ENCODE data around the gene PDCD4.

Gene PDCD4

DNA sequence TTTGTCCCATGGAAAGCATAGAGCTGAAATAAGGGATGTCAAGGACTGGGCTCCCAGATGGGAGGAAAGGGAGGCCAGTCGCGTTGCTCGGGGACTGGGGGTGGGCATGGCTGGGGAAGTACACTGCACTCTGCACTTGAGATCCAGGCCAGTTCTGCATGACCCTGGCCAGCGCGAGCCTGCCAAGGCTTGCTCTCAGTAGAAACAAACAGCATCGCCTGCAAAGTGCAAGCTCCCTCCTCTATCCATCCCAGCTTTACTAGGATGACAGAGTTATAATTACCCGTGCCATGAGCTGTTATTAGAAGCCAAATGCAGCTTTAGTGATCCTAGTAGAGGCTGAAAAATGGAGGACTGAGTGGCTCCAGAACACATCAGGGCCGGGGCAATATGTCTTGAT lies 43.9 kb upstream of the PDCD4 start:
- DNase-seq (ENCODE audit: low spot score): no peak
- TF ChIP-seq, protein P1, sequence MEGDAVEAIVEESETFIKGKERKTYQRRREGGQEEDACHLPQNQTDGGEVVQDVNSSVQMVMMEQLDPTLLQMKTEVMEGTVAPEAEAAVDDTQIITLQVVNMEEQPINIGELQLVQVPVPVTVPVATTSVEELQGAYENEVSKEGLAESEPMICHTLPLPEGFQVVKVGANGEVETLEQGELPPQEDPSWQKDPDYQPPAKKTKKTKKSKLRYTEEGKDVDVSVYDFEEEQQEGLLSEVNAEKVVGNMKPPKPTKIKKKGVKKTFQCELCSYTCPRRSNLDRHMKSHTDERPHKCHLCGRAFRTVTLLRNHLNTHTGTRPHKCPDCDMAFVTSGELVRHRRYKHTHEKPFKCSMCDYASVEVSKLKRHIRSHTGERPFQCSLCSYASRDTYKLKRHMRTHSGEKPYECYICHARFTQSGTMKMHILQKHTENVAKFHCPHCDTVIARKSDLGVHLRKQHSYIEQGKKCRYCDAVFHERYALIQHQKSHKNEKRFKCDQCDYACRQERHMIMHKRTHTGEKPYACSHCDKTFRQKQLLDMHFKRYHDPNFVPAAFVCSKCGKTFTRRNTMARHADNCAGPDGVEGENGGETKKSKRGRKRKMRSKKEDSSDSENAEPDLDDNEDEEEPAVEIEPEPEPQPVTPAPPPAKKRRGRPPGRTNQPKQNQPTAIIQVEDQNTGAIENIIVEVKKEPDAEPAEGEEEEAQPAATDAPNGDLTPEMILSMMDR (IDR thresholded peaks at IDR 0.05; ENCODE audit: extremely low read depth, missing control alignments): no peak

DNA sequence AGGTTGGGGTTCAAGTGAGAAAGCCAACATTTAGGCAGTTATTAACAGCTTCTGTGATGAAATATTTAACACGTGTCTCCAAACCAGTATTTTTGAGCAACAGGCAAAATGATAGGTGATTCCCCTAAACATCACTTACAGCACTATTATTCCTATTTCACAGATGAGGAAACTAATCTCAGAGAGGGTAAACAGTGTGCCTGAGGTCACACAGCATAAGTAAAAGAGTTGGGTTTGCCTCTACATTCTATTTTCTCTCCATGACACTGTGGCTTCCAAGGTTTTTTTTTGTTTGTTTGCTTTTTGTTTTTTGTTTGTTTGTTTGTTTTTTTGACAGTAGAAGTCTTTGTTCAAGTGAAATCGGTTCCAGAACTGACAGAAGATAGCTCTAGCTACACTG lies 43.2 kb upstream of the PDCD4 start:
- TF ChIP-seq, protein P1 (IDR thresholded peaks at IDR 0.05; ENCODE audit: extremely low read depth, missing control alignments): no peak
- no peak for DNase-seq (ENCODE audit: low spot score)

DNA sequence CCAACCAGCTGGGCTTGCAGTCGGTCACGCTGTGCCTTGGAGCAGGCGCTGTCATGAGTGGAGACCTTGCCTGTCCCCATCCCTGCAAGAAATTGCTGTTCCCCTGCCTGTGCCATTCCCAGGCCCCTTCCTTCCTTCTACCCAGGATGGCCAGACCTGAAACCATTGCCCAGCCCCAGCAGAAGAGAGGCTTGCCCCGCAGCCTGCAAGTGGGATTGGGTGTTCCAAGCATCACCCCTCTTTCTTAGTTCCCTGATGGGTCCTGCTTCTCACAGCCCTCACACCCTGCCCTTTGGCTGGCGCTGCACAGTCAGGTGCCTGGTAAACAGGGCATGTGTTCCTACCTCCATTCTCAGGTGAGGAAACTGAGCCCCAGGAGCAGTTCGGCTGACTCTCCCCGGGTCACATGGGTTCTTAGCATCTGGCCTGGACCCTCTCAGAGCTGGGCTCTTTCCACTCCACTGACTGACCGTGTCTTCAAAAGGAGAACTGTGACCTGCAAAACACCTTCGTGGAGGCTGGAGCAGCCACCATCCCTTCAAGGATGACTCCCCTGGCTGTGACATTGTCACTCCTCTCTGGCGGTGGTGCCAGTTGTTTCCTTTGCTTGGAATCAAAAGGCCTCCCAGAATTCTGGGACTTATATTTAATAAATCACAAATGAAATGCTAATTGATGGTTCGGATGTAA lies 41.9 kb upstream of the PDCD4 start:
- TF ChIP-seq, protein P1 (IDR thresholded peaks at IDR 0.05; ENCODE audit: extremely low read depth, missing control alignments): no peak
- no peak for DNase-seq (ENCODE audit: low spot score)

DNA sequence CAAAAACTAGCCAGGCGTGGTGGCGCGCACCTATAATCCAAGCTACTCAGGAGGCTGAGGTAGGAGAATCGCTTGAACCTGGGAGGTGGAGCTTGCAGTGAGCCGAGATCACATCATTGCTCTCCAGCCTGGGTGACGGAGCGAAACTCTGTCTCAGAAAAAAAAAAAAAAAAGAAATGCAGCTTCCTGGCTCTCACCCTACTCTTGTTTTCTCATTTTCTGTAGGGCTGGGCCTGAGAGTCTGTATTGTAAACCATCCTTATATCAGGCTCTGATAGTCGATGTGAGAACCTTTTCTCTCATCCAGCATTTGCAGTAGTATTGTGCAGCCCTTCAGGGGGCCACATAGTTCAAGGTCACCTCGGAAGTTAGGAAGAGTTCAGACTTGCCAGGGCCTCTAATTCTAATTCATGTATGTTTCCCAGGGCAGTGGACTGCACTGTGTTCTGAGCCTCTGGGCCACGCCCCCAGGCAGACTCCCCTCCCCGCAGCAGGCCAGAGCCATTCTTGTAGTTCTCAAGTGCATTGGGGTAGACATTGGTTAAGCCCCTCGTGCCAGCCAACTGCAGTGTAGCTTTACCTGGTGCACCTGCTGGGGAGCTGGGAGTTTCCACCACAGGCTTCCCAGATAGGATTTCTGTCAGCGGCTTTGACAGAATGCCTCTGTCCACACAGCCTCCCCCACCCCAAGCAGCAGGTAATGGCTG lies 38.3 kb upstream of the PDCD4 start:
- TF ChIP-seq, protein P1 (IDR thresholded peaks at IDR 0.05; ENCODE audit: extremely low read depth, missing control alignments): no peak

DNA sequence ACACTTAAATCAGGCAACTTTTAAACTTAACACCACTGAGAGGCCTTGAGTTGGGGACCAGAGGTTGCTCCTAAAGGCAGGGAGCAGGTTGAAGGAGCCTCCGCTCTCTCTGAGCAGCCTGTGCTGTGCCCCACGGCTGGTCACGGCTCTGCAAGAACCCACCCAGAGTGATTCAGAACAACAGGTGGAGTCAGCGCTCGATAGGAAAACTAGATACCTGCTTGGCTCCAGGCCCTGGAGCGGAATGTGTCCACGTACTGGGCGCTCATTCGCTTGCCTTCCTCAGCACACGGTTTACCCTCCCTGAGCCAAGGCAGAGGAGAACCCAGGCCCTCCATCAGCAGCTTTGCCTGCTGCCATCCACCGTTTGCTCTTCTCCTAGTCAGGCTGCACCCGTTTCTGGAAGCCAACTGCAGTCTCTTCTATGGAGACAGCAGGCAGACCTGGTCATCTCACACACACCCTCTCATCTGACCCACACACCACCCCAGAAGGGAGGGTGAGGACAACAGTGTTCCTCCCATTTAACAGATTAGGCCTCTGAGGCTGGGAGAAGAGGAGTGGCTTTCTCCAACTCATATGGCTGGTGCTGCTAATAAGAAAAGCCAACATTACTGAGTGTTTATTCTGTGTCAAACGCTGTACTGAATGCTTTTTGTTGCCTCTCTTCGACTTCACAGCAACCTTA lies 37.6 kb upstream of the PDCD4 start:
- TF ChIP-seq, protein P1 (IDR thresholded peaks at IDR 0.05; ENCODE audit: extremely low read depth, missing control alignments): no peak
- no peak for DNase-seq (ENCODE audit: low spot score)

More for the DNA sequence above, 38.3 kb upstream of the PDCD4 start:
- DNase-seq (ENCODE audit: low spot score): no peak

DNA sequence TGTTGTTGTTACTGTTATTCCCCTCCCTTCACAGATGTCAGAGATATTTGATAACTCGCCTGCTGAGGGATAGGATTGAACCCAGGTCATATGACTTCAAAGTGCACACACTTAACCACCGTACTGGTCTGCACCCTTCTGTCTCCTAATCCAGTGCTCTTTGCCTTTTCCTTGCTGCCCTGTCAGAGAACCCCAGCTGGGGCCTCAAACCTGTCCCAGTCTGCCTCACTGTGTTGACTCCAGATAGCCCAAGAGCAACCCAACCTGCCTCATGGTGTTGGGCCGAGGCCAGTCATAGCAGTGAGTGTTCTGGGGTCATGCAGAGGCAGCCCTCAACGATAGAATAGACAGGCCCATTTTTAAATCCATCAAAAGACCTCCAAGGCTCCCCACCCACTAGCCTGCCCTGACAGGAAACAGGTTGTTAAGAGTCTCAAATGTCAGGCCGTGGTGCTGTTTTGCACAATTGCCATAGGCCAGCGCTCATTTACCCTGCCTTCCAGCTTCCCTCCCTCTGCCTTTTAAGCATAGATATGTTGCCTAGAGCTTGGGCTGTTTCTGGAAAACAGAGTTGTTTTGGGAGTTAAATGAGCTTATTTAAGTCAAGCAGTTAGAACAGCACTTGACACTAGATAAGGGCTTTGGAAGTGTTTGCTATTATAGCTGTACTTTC lies 37.0 kb upstream of the PDCD4 start:
- TF ChIP-seq, protein P1 (IDR thresholded peaks at IDR 0.05; ENCODE audit: extremely low read depth, missing control alignments): no peak
- no peak for DNase-seq (ENCODE audit: low spot score)

All from GM20000 (cell line).